Ovary (tissue), 9 donors: ENCODE results near the gene EIF4G3. TPM values are rescaled to one million over a fixed set of nuclear protein-coding genes. Genes with fewer than 3 reads are reported as not detected.

ENCODE experiments used
- DNase-seq, 5 donors: peaks; one replicate each; pipeline ENCODE4 v3.0.0-alpha.2; 2019 to 2020
- H3K27ac ChIP-seq, 2 donors: fragments of 200-600 bp; one replicate each; pipeline versions ENCODE4 v1.5.1 to v1.8.0; 2019 to 2022
- H3K27me3 ChIP-seq: fragments of 200-600 bp; one replicate; pipeline ENCODE4 v1.8.0; 2022
- H3K36me3 ChIP-seq: fragments of 200-600 bp; sonication (generic); one replicate; pipeline ENCODE4 v1.5.1; 2019
- H3K4me1 ChIP-seq: one replicate; pipeline ENCODE4 v1.8.1; 2013; ENCODE audit warnings: mild to moderate bottlenecking, moderate library complexity; ENCODE audit not compliant: insufficient read depth
- H3K4me3 ChIP-seq: fragments of 200-600 bp; sonication (generic); one replicate; pipeline ENCODE4 v1.5.1; 2017
- H3K9me3 ChIP-seq, 2 donors: fragments of 200-600 bp in 1 of 2; sonication (generic) in 1 of 2; one replicate each; pipeline versions ENCODE4 v1.5.1 to v1.8.1; 2013 to 2019; ENCODE audit warnings: mild to moderate bottlenecking in 1 of 2, moderate library complexity in 1 of 2
- EP300 ChIP-seq: sonication (generic); formaldehyde crosslinking; IDR thresholded peaks from one replicate; pipeline ENCODE4 v1.6.1; 2017; ENCODE audit warnings: antibody characterized with exemption
- POLR2A ChIP-seq: fragments of 450-650 bp; IDR thresholded peaks from one replicate; pipeline ENCODE4 v1.6.1; 2017; ENCODE audit warnings: antibody characterized with exemption, mild to moderate bottlenecking, moderate library complexity
- WGBS, 3 donors: extraction: QIAGEN DNeasy Blood & Tissue Kit in 1 of 3; methylation state at CpG; one replicate each; pipeline versions ENCODE4 v1.1.5 to v1.1.7; 2013 to 2017; 5-methylcytosine and 5-hydroxymethylcytosine counted together
- intact Hi-C, 4 donors: fragments of 100-400 bp; cut with DNase I; formaldehyde crosslinking; loops; one replicate each; pipeline versions ENCODE4 v1.11.0 to v1.15.1; 2022 to 2023
- polyA plus RNA-seq, 2 donors: library from polyadenylated mRNA; stranded (reverse); fragments of 200-250 nt in 1 of 2; fragments of 350-450 nt in 1 of 2; fragmentation: Illumina TruSeq in 1 of 2; extraction: RNeasy Lipid Tissue Mini Kit (QIAGEN cat#74804) in 1 of 2; gene quantifications; one replicate each; pipeline ENCODE4 v1.2.3, GENCODE V29; 2013 to 2014
- total RNA-seq, 7 donors: library from RNA; depleted of rRNA in 2 of 7; stranded (reverse); fragments of >200 nt in 2 of 7; fragmentation: NEBNext Ultra II Directional in 3 of 7; extraction: Animal tissue kit (Norgen Biotek cat#: 25700) in 3 of 7; gene quantifications; one replicate each; pipeline versions ENCODE4 v1.1.0 to v1.2.4, GENCODE V29; 2016 to 2023
- TF ChIP-seq, protein P1 (sequence below), 3 donors: fragments of 450-650 bp in 2 of 3; fragments of 200-600 bp in 1 of 3; IDR thresholded peaks; one replicate each; pipeline versions ENCODE4 v1.5.1 to v1.8.0; 2016 to 2022; ENCODE audit warnings: antibody characterized with exemption in 3 of 3, mild to moderate bottlenecking in 1 of 3
- donor health status: DM: no; HTN: no; CAD: no; lungs with moderate emphysema.
- donor health status: DM: no; HTN: no; CAD: no.
- donor health status: Bipolar disorder and iron deficiency.
- donor health status: DM: yes; HTN: yes; CAD: no.
- donor health status: DM: no; HTN: no; CAD: no.
- donor health status: DM: yes; HTN: yes; CAD: no.

Gene EIF4G3
- total and polyA plus RNA-seq, 9 donors = 13.9 to 62.4 (median 39.4) TPM

DNA sequence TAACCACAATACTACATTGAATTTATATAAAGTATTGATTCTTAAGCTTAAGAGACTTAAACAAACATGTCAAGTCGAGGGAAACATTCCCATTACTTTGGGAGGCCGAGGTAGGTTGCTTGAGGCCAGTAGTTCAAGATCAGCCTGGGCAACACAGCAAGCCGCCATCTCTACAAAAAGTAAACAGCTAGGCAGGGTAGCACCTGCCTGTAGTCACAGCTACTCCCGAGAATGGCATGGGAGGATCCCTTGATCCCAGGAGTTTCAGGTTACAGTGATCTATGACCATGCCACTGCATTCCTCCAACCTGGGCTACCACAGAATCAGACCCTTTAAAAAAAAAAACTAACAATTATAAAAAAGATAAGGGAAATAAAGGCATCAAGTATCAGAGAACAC lies 50.4 kb downstream of the EIF4G3 start:
- no peaks in the 10 kb centered on the region for H3K4me1 ChIP-seq
- TF ChIP-seq POLR2A (no peak), EP300 (no peak)
- TF ChIP-seq, protein P1, sequence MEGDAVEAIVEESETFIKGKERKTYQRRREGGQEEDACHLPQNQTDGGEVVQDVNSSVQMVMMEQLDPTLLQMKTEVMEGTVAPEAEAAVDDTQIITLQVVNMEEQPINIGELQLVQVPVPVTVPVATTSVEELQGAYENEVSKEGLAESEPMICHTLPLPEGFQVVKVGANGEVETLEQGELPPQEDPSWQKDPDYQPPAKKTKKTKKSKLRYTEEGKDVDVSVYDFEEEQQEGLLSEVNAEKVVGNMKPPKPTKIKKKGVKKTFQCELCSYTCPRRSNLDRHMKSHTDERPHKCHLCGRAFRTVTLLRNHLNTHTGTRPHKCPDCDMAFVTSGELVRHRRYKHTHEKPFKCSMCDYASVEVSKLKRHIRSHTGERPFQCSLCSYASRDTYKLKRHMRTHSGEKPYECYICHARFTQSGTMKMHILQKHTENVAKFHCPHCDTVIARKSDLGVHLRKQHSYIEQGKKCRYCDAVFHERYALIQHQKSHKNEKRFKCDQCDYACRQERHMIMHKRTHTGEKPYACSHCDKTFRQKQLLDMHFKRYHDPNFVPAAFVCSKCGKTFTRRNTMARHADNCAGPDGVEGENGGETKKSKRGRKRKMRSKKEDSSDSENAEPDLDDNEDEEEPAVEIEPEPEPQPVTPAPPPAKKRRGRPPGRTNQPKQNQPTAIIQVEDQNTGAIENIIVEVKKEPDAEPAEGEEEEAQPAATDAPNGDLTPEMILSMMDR (IDR thresholded peaks at IDR 0.05) = no peak
- intact Hi-C loops = no loop called here
- no peak for DNase-seq
- 88 to 91% (median 90%) methylated on average over 4 of the region's 4 CpGs for whole genome bisulfite sequencing, 3 donors
- no peak overlapping the region for H3K27ac ChIP-seq
- H3K4me3 ChIP-seq = no peak overlapping the region
- no peaks in the 10 kb centered on the region for H3K27me3 ChIP-seq
- H3K9me3 ChIP-seq = no peaks in the 10 kb centered on the region
- no peaks in the 10 kb centered on the region for H3K36me3 ChIP-seq

DNA sequence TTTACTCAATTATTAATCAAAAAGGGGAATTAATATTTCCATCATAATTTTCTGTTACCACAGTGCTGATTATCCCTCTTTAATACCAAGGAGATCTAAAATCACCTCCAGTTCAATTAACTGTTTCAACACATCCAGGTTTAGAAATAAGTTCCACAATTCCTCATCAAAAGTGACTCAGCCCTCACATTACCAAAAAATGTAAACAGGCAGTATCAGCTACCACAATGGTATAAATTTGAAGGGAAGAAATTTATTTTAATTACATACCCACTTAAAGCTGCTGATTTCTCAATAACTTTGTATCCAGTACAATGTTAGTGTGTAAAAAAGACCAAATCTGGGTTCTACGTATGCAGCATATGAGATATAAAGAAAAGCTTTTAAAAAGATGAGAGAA lies 51.9 kb downstream of the EIF4G3 start:
- H3K27me3 ChIP-seq = no peaks in the 10 kb centered on the region
- TF ChIP-seq, protein P1 (IDR thresholded peaks at IDR 0.05) = no peak
- TF ChIP-seq POLR2A = no peak
- TF ChIP-seq EP300 = no peak
- H3K4me1 ChIP-seq = no peaks in the 10 kb centered on the region
- no peaks in the 10 kb centered on the region for H3K9me3 ChIP-seq
- H3K36me3 ChIP-seq = no peaks in the 10 kb centered on the region
- H3K4me3 ChIP-seq = no peak overlapping the region
- DNase-seq = no peak
- intact Hi-C loops = no loop called here
- no peak overlapping the region for H3K27ac ChIP-seq
- WGBS, 3 donors = 50 to 68% (median 59%) methylated on average over 1 of the region's 1 CpG

DNA sequence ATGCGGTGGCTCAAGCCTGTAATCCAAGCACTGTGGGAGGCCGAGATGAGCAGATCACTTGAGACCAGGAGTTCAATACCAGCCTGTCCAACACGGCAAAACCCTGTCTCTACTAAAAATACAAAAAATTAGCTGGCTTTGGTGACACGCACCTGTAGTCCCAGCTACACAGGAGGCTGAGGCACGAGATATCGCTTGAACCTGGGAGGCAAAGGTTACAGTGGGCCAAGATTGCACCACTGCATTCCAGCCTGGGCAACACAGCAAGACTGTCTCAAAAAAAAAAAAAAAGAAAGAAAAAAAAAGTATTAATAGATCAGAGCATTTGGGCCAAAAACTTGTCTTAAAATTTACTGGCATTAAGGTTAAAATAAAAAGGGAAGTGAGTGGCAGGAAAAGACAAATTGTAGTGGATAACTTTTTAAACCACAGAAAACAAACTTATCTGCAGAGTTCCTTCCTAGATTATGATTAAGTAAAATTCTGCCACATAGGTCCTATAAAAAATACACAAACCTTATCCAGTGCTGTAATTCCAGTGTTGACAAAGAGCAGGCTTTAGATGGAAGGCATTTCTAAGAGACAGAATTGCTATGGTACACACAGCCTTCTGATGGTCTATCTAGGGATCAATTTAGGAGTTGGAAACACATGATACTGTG lies 53.3 kb downstream of the EIF4G3 start:
- WGBS, 3 donors = 90 to 92% (median 92%) methylated on average over 6 of the region's 6 CpGs
- Histone ChIP-seq H3K4me3 (no peak overlapping the region), H3K27ac (no peak overlapping the region), H3K9me3 (no peaks in the 10 kb centered on the region), H3K27me3 (no peaks in the 10 kb centered on the region), H3K4me1 (no peaks in the 10 kb centered on the region), H3K36me3 (no peaks in the 10 kb centered on the region)
- TF ChIP-seq POLR2A = no peak
- TF ChIP-seq, protein P1 (IDR thresholded peaks at IDR 0.05) = no peak
- no peak for TF ChIP-seq EP300
- intact Hi-C loops = no loop called here
- no peak for DNase-seq

DNA sequence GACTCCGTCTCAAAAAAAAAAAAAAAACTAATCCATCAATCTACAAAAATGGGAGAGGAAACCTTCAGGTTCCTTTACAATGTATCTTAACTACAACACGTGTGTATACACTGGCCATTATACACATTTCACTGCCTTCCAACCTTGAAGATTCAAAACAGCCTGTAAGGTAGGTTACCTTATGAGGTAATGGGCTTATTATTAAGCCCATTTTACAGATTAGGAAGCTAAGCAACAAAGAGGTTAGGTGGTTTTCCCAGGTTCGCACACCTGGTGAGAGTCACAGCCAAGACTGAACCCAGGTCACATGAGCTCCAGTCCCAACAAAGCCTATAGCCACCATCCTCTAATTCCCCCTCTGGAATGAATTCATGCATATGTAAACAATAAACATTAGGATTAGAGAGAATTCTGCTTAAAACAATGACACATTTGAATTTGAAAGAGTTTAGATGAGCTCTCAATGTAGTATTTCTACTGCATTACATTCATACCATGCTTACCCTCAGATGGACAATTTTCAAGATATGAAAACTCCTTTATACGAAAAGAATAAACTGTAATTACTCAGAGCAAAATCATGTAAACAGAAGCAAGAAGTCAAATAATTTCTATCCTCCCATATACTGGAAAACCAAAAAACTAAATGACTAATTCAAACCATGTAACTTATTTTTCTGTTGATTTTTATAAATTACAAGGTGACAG lies 54.8 kb downstream of the EIF4G3 start:
- H3K9me3 ChIP-seq = no peaks in the 10 kb centered on the region
- H3K4me1 ChIP-seq = no peaks in the 10 kb centered on the region
- 76 to 81% (median 78%) methylated on average over 4 of the region's 4 CpGs for WGBS, 3 donors
- H3K36me3 ChIP-seq = no peaks in the 10 kb centered on the region
- intact Hi-C loops = no loop called here
- no peaks in the 10 kb centered on the region for H3K27me3 ChIP-seq
- H3K27ac ChIP-seq = no peak overlapping the region
- no peak overlapping the region for H3K4me3 ChIP-seq
- TF ChIP-seq, protein P1 (IDR thresholded peaks at IDR 0.05) = no peak
- TF ChIP-seq POLR2A = no peak
- TF ChIP-seq EP300 = no peak
- DNase-seq = no peak
